Tibial nerve (tissue), 4 donors: Measurements from ENCODE around the gene MARCHF10.

Experiments used
- EP300 ChIP-seq, 2 donors: sonication (generic); formaldehyde crosslinking; IDR thresholded peaks; one replicate each; pipeline ENCODE4 v1.6.1; 2017; ENCODE audit warnings: antibody characterized with exemption in 2 of 2, mild to moderate bottlenecking in 1 of 2
- POLR2A ChIP-seq, 2 donors: fragments of 450-650 bp; IDR thresholded peaks; one replicate each; pipeline ENCODE4 v1.6.1; 2017; ENCODE audit warnings: antibody characterized with exemption in 2 of 2, mild to moderate bottlenecking in 2 of 2, moderate library complexity in 2 of 2
- TF ChIP-seq, protein P1 (sequence below), 5 experiments: fragments of 200-600 bp in 3 of 5; fragments of 450-650 bp in 2 of 5; sonication (generic) in 3 of 5; IDR thresholded peaks; one replicate each; pipeline ENCODE4 v1.5.1; 2016 to 2019; ENCODE audit warnings: antibody characterized with exemption in 5 of 5, mild to moderate bottlenecking in 3 of 5, moderate library complexity in 2 of 5

DNA sequence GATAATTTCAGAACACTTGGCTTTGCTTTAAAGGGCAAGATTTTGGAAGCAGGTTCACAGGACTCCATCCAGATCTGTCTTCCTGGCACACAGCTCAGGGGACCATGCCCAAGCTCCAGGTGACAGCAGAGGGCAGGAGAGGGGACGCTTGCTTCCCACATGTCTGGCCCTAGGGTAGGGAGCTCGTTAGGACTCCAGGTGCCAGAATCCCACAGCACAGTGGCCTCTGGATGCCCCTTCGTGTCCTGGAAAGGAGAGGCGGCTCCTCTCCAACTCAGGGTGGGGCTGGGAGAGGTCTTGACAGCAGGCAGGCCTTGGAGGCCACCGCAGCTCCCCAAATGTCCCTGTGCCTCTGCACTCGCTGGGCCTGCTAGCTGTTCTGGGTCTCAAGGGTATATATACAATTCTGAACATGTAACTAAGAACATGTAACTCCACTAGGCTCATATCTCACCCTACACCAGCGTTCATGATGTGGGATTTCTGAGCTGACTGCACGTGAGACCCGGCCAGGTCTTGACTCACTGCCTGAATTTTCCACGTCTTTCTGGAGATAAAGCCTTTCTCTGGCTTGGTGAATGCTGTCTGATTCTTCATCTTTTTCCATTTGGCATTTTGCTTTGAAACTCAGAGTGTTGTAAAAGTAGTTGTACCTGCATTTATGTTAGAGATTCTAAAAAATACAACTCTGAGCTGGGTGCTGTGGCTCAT is 52.8 kb downstream of the MARCHF10 start:
- TF ChIP-seq, protein P1, sequence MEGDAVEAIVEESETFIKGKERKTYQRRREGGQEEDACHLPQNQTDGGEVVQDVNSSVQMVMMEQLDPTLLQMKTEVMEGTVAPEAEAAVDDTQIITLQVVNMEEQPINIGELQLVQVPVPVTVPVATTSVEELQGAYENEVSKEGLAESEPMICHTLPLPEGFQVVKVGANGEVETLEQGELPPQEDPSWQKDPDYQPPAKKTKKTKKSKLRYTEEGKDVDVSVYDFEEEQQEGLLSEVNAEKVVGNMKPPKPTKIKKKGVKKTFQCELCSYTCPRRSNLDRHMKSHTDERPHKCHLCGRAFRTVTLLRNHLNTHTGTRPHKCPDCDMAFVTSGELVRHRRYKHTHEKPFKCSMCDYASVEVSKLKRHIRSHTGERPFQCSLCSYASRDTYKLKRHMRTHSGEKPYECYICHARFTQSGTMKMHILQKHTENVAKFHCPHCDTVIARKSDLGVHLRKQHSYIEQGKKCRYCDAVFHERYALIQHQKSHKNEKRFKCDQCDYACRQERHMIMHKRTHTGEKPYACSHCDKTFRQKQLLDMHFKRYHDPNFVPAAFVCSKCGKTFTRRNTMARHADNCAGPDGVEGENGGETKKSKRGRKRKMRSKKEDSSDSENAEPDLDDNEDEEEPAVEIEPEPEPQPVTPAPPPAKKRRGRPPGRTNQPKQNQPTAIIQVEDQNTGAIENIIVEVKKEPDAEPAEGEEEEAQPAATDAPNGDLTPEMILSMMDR (IDR thresholded peaks at IDR 0.05): no peak
- TF ChIP-seq EP300 (IDR thresholded peaks at IDR 0.05): no peak
- TF ChIP-seq POLR2A (IDR thresholded peaks at IDR 0.05): no peak
